HepG2 (cell line): ENCODE data around the gene IQCE. TPM values are rescaled to one million over a fixed set of nuclear protein-coding genes. Genes with fewer than 3 reads are reported as not detected.

Experiments
- AKAP8 ChIP-seq: sonication (generic); formaldehyde crosslinking; IDR thresholded peaks from 2 replicates; pipeline ENCODE4 v1.5.1; 2020; ENCODE audit warnings: mild to moderate bottlenecking, missing genetic modification reagents
- AKNA ChIP-seq: sonication (generic); formaldehyde crosslinking; IDR thresholded peaks from 2 replicates; pipeline ENCODE4 v1.4.0; 2020; ENCODE audit warnings: missing genetic modification reagents, borderline replicate concordance
- CCAR2 ChIP-seq: fragments of 200-400 bp; formaldehyde crosslinking; optimal IDR thresholded peaks from 2 replicates; pipeline ENCODE3; 2018; ENCODE audit warnings: low read depth, mild to moderate bottlenecking, low read length, moderate library complexity
- HMGA1 ChIP-seq: sonication (generic); formaldehyde crosslinking; conservative IDR thresholded peaks from 2 replicates; pipeline ENCODE4 v1.4.0; 2020; ENCODE audit warnings: missing genetic modification reagents
- HNF4G ChIP-seq, 2 experiments: sonication (generic) in 1 of 2; formaldehyde crosslinking in 1 of 2; IDR thresholded peaks; 2 replicates each; pipeline versions ENCODE4 v1.4.0 to v1.6.1; 2011 to 2020; ENCODE audit warnings: borderline replicate concordance in 2 of 2, low read depth in 2 of 2, mild to moderate bottlenecking in 2 of 2, low read length in 1 of 2, missing genetic modification reagents in 1 of 2, moderate library complexity in 1 of 2
- MAFK ChIP-seq, 2 experiments: IDR thresholded peaks in 1 of 2; conservative IDR thresholded peaks in 1 of 2; 2 replicates each; pipeline ENCODE4 v1.6.1; 2011; ENCODE audit warnings: improper control_type of control experiment in 2 of 2, low read length in 2 of 2
- RERE ChIP-seq: IDR thresholded peaks from 2 replicates; pipeline ENCODE4 v1.6.1; 2016; ENCODE audit warnings: low read depth, missing genetic modification reagents, missing compliant biosample characterization
- SCMH1 ChIP-seq: sonication (generic); formaldehyde crosslinking; IDR thresholded peaks from 2 replicates; pipeline ENCODE4 v1.9.0; 2021; ENCODE audit warnings: missing genetic modification reagents, mild to moderate bottlenecking, borderline replicate concordance
- ZNF441 ChIP-seq: sonication (generic); formaldehyde crosslinking; IDR thresholded peaks from 2 replicates; pipeline ENCODE4 v1.7.0; 2021; ENCODE audit warnings: missing genetic modification reagents, borderline replicate concordance
- ZNF512 ChIP-seq: sonication (generic); formaldehyde crosslinking; IDR thresholded peaks from 2 replicates; pipeline ENCODE4 v1.4.0; 2020; ENCODE audit warnings: mild to moderate bottlenecking, missing genetic modification reagents
- ZNF567 ChIP-seq: sonication (generic); formaldehyde crosslinking; IDR thresholded peaks from 2 replicates; pipeline ENCODE4 v1.8.1; 2023; ENCODE audit warnings: mild to moderate bottlenecking, missing genetic modification reagents, borderline replicate concordance
- ZNF784 ChIP-seq: sonication (generic); formaldehyde crosslinking; IDR thresholded peaks from 2 replicates; pipeline ENCODE4 v1.5.1; 2020; ENCODE audit warnings: missing genetic modification reagents, mild to moderate bottlenecking, borderline replicate concordance
- ZNF839 ChIP-seq: sonication (generic); formaldehyde crosslinking; IDR thresholded peaks from 2 replicates; pipeline ENCODE4 v1.4.0; 2020; ENCODE audit warnings: missing genetic modification reagents, mild to moderate bottlenecking, borderline replicate concordance
- polyA plus RNA-seq, 8 experiments: library from polyadenylated mRNA; depleted of rRNA in 3 of 8; stranded (reverse) in 7 of 8; unstranded in 1 of 8; fragments of >200 nt; fragmentation: Illumina TruSeq in 4 of 8; extraction: Trizol in 4 of 8; gene quantifications; 2 replicates each; pipeline versions ENCODE4 v1.2.1 to v1.2.3, GENCODE V29; 2011 to 2016; ENCODE audit warnings: low read depth in 4 of 8, missing spikeins in 1 of 8, mixed read lengths in 1 of 8; ENCODE audit not compliant: insufficient read depth in 1 of 8
- total RNA-seq, 5 experiments: library from RNA; depleted of rRNA; stranded (reverse); fragments of >200 nt; fragmentation: Illumina TruSeq; extraction: Trizol; gene quantifications; 2 replicates each; pipeline ENCODE4 v1.2.3, GENCODE V29; 2016; ENCODE audit warnings: low read depth in 1 of 5

Gene IQCE
- total and polyA plus RNA-seq, 2 of the 13 experiments (the other 11 are each of a cell fraction or from before 2014, with no cell fraction given): 1.5 to 2.5 TPM

GRCh38 chr7:2663121-2663886, 104.5 kb downstream of the IQCE start (continued):
- TF ChIP-seq ZNF784 (CRISPR knock-in tag) (peak; percentile 96), CCAR2 (no peak), AKAP8 (CRISPR knock-in tag) (peak; percentile 99), HNF4G (IDR thresholded peaks at IDR 0.05; ENCODE audit: borderline replicate concordance, low read depth, low read length) (peak; percentile 13; the same call in 1 of the 2 replicates), HNF4G (CRISPR knock-in tag; IDR thresholded peaks at IDR 0.05; ENCODE audit: borderline replicate concordance, low read depth) (peak; percentile 74), AKNA (CRISPR knock-in tag) (no peak; the same call in 1 of the 2 replicates), ZNF567 (CRISPR knock-in tag) (peak; percentile 66; the same call in 1 of the 2 replicates), HMGA1 (CRISPR knock-in tag) (no peak), ZNF512 (0 out of 2 replicates have a peak, but pooled peaks have one; percentile 34), SCMH1 (CRISPR knock-in tag) (no peak), MAFK (conservative IDR thresholded peaks at IDR 0.05 in 1 of 2, IDR thresholded peaks at IDR 0.05 in 1 of 2; ENCODE audit: low read length in 2 of 2) (no peak), ZNF839 (CRISPR knock-in tag) (peak; percentile 6; the same call in 1 of the 2 replicates), RERE (CRISPR knock-in tag) (peak; percentile 82), ZNF441 (peak; percentile 91)
